K562 (cell line): ENCODE measurements around the gene SRL. TPM values are rescaled to one million over a fixed set of nuclear protein-coding genes. Genes with fewer than 3 reads are reported as not detected.

Source experiments
- LARP7 ChIP-seq: fragments of 450-650 bp; IDR thresholded peaks from 2 replicates; pipeline ENCODE4 v1.6.1; 2016
- MEIS2 ChIP-seq: fragments of 450-650 bp; IDR thresholded peaks from 2 replicates; pipeline ENCODE4 v1.6.1; 2014; ENCODE audit warnings: mild to moderate bottlenecking; ENCODE audit not compliant: partially characterized antibody
- POLR2G ChIP-seq: fragments of 200-400 bp; formaldehyde crosslinking; IDR thresholded peaks from 2 replicates; pipeline ENCODE4 v1.6.1; 2017; ENCODE audit warnings: low read depth, mild to moderate bottlenecking, antibody characterized with exemption, low read length, moderate library complexity
- RBM22 ChIP-seq: fragments of 200-400 bp; formaldehyde crosslinking; IDR thresholded peaks from 2 replicates; pipeline ENCODE4 v1.6.1; 2018; ENCODE audit warnings: low read length, low read depth; ENCODE audit not compliant: poor library complexity, severe bottlenecking
- SRF ChIP-seq, 2 experiments: fragments of 250-450, 450-650 bp in 1 of 2; sonication (Bioruptor Pico) in 1 of 2; sonication (generic) in 1 of 2; formaldehyde crosslinking; IDR thresholded peaks; 2 replicates each; pipeline versions ENCODE4 v1.5.0 to v1.5.1; 2020 to 2022; ENCODE audit warnings: mild to moderate bottlenecking in 1 of 2, missing genetic modification reagents in 1 of 2
- ZNF121 ChIP-seq: sonication (generic); formaldehyde crosslinking; conservative IDR thresholded peaks from 2 replicates; pipeline ENCODE4 v1.8.0; 2022; ENCODE audit warnings: missing genetic modification reagents
- ZNF232 ChIP-seq: sonication (generic); formaldehyde crosslinking; IDR thresholded peaks from 2 replicates; pipeline ENCODE4 v1.8.0; 2022; ENCODE audit warnings: mild to moderate bottlenecking, missing genetic modification reagents
- polyA plus RNA-seq, 8 experiments: library from polyadenylated mRNA; depleted of rRNA in 4 of 8; stranded (reverse) in 5 of 8; unstranded in 3 of 8; fragments of >200 nt; fragmentation: Nextera tagmentation in 2 of 8; fragmentation: Illumina TruSeq in 1 of 8; extraction: Ambion mirVana in 2 of 8; extraction: Trizol in 1 of 8; gene quantifications; 2 replicates each; pipeline versions ENCODE4 v1.2.1 to v1.2.3, GENCODE V29; 2011 to 2014; ENCODE audit warnings: inconsistent platforms in 1 of 8, missing spikeins in 1 of 8
- total RNA-seq, 7 experiments: library from RNA; depleted of rRNA in 6 of 7; stranded (reverse); fragments of >200 nt in 6 of 7; fragmentation: Illumina TruSeq in 2 of 7; extraction: Trizol in 2 of 7; gene quantifications; 2 replicates each; pipeline versions ENCODE4 v1.2.1 to v1.2.3, GENCODE V29; 2011 to 2021; ENCODE audit warnings: low replicate concordance in 1 of 7
- TF ChIP-seq, protein P1 (sequence below), 2 experiments: fragments of 150-350 bp in 1 of 2; IDR thresholded peaks; 2 replicates each; pipeline ENCODE4 v1.6.1; 2012 to 2016; ENCODE audit warnings: low read depth in 2 of 2, low read length in 2 of 2, mild to moderate bottlenecking in 1 of 2, moderate library complexity in 1 of 2
- TF ChIP-seq, protein P2 (sequence below): fragments of 450-650 bp; IDR thresholded peaks from 2 replicates; pipeline ENCODE4 v1.6.1; 2016
- TF ChIP-seq, protein P3 (sequence below): fragments of 150-350 bp; conservative IDR thresholded peaks from 2 replicates; pipeline ENCODE4 v1.6.1; 2014; ENCODE audit warnings: low read length

Gene SRL
- total and polyA plus RNA-seq, 9 of the 15 experiments (the other 6 are each of a cell fraction or from before 2014, with no cell fraction given) = 0.01 TPM; not detected in 8

DNA sequence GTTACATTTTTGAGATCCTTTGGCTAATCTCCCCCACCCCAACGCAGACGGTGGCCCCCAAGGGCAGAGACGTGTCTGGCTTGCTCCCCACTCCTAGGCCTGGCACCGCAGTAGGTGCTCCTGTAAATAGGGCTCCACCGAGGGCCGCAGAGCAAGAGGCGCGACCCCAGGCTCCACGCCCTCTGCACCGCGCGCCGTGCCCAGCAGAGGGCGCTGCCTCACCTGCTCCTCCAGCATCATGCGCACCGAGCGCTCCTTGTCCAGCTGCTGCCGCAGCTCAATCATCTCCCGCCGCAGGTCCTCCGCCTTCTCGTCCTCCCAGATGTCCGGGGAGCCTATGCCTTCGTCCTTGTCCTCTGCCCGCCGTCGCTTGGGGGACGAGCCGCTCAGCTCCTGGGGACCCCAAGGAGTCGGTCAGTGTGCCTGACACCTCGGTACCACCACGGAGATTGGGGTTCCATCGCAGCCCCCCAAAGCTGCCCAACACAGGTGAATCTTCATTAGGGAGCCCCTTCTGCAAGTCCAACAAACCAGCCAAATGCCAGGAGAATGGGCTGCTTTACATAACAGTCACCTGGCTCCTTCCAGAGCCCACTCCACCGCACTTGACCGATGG, 19.8 kb upstream of the SRL start (continued):
- TF ChIP-seq, protein P1, sequence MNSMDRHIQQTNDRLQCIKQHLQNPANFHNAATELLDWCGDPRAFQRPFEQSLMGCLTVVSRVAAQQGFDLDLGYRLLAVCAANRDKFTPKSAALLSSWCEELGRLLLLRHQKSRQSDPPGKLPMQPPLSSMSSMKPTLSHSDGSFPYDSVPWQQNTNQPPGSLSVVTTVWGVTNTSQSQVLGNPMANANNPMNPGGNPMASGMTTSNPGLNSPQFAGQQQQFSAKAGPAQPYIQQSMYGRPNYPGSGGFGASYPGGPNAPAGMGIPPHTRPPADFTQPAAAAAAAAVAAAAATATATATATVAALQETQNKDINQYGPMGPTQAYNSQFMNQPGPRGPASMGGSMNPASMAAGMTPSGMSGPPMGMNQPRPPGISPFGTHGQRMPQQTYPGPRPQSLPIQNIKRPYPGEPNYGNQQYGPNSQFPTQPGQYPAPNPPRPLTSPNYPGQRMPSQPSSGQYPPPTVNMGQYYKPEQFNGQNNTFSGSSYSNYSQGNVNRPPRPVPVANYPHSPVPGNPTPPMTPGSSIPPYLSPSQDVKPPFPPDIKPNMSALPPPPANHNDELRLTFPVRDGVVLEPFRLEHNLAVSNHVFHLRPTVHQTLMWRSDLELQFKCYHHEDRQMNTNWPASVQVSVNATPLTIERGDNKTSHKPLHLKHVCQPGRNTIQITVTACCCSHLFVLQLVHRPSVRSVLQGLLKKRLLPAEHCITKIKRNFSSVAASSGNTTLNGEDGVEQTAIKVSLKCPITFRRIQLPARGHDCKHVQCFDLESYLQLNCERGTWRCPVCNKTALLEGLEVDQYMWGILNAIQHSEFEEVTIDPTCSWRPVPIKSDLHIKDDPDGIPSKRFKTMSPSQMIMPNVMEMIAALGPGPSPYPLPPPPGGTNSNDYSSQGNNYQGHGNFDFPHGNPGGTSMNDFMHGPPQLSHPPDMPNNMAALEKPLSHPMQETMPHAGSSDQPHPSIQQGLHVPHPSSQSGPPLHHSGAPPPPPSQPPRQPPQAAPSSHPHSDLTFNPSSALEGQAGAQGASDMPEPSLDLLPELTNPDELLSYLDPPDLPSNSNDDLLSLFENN (IDR thresholded peaks at IDR 0.05; ENCODE audit: low read depth in 2 of 2, low read length in 2 of 2) = no peak
- TF ChIP-seq ZNF121 (no peak), RBM22 (no peak), SRF (CRISPR knock-in tag; IDR thresholded peaks at IDR 0.05) (no peak), LARP7 (no peak), ZNF232 (CRISPR knock-in tag) (no peak), POLR2G (no peak), MEIS2 (peak; percentile 41)
- TF ChIP-seq, protein P2, sequence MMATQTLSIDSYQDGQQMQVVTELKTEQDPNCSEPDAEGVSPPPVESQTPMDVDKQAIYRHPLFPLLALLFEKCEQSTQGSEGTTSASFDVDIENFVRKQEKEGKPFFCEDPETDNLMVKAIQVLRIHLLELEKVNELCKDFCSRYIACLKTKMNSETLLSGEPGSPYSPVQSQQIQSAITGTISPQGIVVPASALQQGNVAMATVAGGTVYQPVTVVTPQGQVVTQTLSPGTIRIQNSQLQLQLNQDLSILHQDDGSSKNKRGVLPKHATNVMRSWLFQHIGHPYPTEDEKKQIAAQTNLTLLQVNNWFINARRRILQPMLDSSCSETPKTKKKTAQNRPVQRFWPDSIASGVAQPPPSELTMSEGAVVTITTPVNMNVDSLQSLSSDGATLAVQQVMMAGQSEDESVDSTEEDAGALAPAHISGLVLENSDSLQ = 0 out of 2 replicates have a peak, but pooled peaks have one; percentile 7
- TF ChIP-seq, protein P3, sequence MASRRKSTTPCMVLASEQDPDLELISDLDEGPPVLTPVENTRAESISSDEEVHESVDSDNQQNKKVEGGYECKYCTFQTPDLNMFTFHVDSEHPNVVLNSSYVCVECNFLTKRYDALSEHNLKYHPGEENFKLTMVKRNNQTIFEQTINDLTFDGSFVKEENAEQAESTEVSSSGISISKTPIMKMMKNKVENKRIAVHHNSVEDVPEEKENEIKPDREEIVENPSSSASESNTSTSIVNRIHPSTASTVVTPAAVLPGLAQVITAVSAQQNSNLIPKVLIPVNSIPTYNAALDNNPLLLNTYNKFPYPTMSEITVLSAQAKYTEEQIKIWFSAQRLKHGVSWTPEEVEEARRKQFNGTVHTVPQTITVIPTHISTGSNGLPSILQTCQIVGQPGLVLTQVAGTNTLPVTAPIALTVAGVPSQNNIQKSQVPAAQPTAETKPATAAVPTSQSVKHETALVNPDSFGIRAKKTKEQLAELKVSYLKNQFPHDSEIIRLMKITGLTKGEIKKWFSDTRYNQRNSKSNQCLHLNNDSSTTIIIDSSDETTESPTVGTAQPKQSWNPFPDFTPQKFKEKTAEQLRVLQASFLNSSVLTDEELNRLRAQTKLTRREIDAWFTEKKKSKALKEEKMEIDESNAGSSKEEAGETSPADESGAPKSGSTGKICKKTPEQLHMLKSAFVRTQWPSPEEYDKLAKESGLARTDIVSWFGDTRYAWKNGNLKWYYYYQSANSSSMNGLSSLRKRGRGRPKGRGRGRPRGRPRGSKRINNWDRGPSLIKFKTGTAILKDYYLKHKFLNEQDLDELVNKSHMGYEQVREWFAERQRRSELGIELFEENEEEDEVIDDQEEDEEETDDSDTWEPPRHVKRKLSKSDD = no peak
